ENCODE data around the gene KRT6C.
"Not testable (repeated sequence)": the region's sequence is repeated elsewhere in the genome, so short reads cannot be mapped to it uniquely, and the experiment has no call there.

- not testable (repeated sequence) for TF ChIP-seq EZH2 (IDR thresholded peaks at IDR 0.05; ENCODE audit: insufficient read depth, poor library complexity, severe bottlenecking); EZH2phosphoT487 (IDR thresholded peaks at IDR 0.05; ENCODE audit: insufficient read depth, low read depth)
Measured at GRCh38 chr12:52447196-52447595, 26.4 kb downstream of the KRT6C start.
